Measurements from ENCODE around the gene DFFB. TPM values are rescaled to one million over a fixed set of nuclear protein-coding genes. Genes with fewer than 3 reads are reported as not detected.
A peak's percentile ranks its signal among the peaks of the same experiment; 100 is the strongest.

Gene DFFB
- total and polyA plus RNA-seq, 2 of the 13 experiments (the other 11 are each of a cell fraction or from before 2014, with no cell fraction given): 4.6 to 9.3 TPM

- peak; percentile 88 for TF ChIP-seq KDM5B (CRISPR knock-in tag; IDR thresholded peaks at IDR 0.05; ENCODE audit: borderline replicate concordance)
- TF ChIP-seq ZNF747 (CRISPR knock-in tag; IDR thresholded peaks at IDR 0.05; ENCODE audit: borderline replicate concordance): no peak
- TF ChIP-seq ARID2 (CRISPR knock-in tag; IDR thresholded peaks at IDR 0.05; ENCODE audit: borderline replicate concordance): no peak
- no peak for TF ChIP-seq ZBTB37 (CRISPR knock-in tag; IDR thresholded peaks at IDR 0.05)
- no peak for TF ChIP-seq MLLT10 (CRISPR knock-in tag; IDR thresholded peaks at IDR 0.05)
- no peak for TF ChIP-seq PPARG (CRISPR knock-in tag; conservative IDR thresholded peaks at IDR 0.05)
- peak; percentile 21 for TF ChIP-seq ZMAT3 (CRISPR knock-in tag; conservative IDR thresholded peaks at IDR 0.05)
- no peak for TF ChIP-seq TRIM24 (CRISPR knock-in tag; IDR thresholded peaks at IDR 0.05)
- TF ChIP-seq HMGA1 (CRISPR knock-in tag; conservative IDR thresholded peaks at IDR 0.05): no peak
- TF ChIP-seq PHB2 (IDR thresholded peaks at IDR 0.05; ENCODE audit: partially characterized antibody): no peak
- TF ChIP-seq NR1H2 (CRISPR knock-in tag; IDR thresholded peaks at IDR 0.05; ENCODE audit: borderline replicate concordance, low read depth): 0 out of 2 replicates have a peak, but pooled peaks have one; percentile 44
- no peak for TF ChIP-seq HOXA9 (CRISPR knock-in tag; IDR thresholded peaks at IDR 0.05; ENCODE audit: borderline replicate concordance)
- TF ChIP-seq ZNF317 (CRISPR knock-in tag; IDR thresholded peaks at IDR 0.05): no peak
- peak; percentile 14; the same call in 1 of the 2 replicates for TF ChIP-seq RFXAP (CRISPR knock-in tag; IDR thresholded peaks at IDR 0.05; ENCODE audit: borderline replicate concordance)
- TF ChIP-seq ZNF530 (CRISPR knock-in tag; IDR thresholded peaks at IDR 0.05; ENCODE audit: low read depth): no peak
- TF ChIP-seq SAFB2 (CRISPR knock-in tag; IDR thresholded peaks at IDR 0.05; ENCODE audit: borderline replicate concordance, low read depth): no peak
- no peak for TF ChIP-seq NFKBIZ (CRISPR knock-in tag; IDR thresholded peaks at IDR 0.05)
- TF ChIP-seq ZNF562 (CRISPR knock-in tag; IDR thresholded peaks at IDR 0.05; ENCODE audit: borderline replicate concordance): no peak
- no peak for TF ChIP-seq THAP9 (CRISPR knock-in tag; IDR thresholded peaks at IDR 0.05; ENCODE audit: borderline replicate concordance)
- TF ChIP-seq ZNF34 (CRISPR knock-in tag; IDR thresholded peaks at IDR 0.05; ENCODE audit: borderline replicate concordance): no peak
- TF ChIP-seq AHR (CRISPR knock-in tag; IDR thresholded peaks at IDR 0.05): no peak
- no peak for TF ChIP-seq ZNF430 (CRISPR knock-in tag; IDR thresholded peaks at IDR 0.05)
- TF ChIP-seq ZSCAN21 (CRISPR knock-in tag; IDR thresholded peaks at IDR 0.05; ENCODE audit: borderline replicate concordance): peak; percentile 18; the same call in 1 of the 2 replicates
- TF ChIP-seq, protein P1, sequence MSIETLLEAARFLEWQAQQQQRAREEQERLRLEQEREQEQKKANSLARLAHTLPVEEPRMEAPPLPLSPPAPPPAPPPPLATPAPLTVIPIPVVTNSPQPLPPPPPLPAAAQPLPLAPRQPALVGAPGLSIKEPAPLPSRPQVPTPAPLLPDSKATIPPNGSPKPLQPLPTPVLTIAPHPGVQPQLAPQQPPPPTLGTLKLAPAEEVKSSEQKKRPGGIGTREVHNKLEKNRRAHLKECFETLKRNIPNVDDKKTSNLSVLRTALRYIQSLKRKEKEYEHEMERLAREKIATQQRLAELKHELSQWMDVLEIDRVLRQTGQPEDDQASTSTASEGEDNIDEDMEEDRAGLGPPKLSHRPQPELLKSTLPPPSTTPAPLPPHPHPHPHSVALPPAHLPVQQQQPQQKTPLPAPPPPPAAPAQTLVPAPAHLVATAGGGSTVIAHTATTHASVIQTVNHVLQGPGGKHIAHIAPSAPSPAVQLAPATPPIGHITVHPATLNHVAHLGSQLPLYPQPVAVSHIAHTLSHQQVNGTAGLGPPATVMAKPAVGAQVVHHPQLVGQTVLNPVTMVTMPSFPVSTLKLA (IDR thresholded peaks at IDR 0.05): peak; percentile 63
- TF ChIP-seq ZBTB8A (CRISPR knock-in tag; IDR thresholded peaks at IDR 0.05; ENCODE audit: borderline replicate concordance, low read depth): 0 out of 2 replicates have a peak, but pooled peaks have one; percentile 32
Observed at GRCh38 chr1:3900969-3901529, 43.8 kb downstream of the DFFB start (continued).

Data from HepG2 (cell line).